ENCODE results near the gene ZNF334.
A peak's percentile ranks its signal among the peaks of the same experiment; 100 is the strongest.

The ZNF334 gene

GRCh38 chr20:46484954-46485353 is 28.4 kb downstream of the ZNF334 start:
- DNase-seq: no peak

GRCh38 chr20:46483879-46484278 is 29.5 kb downstream of the ZNF334 start:
- DNase-seq: no peak

- no peak for DNase-seq
These were observed 30.5 kb downstream of the ZNF334 start for GRCh38 chr20:46482864-46483263.

GRCh38 chr20:46477640-46478039 is 35.7 kb downstream of the ZNF334 start:
- DNase-seq: no peak

GRCh38 chr20:46477225-46477624 is 36.1 kb downstream of the ZNF334 start:
- no peak for DNase-seq

- no peak for DNase-seq
These were observed 44.9 kb downstream of the ZNF334 start for GRCh38 chr20:46468508-46468907.

GRCh38 chr20:46464451-46464850 is 48.9 kb downstream of the ZNF334 start:
- no peak for DNase-seq

GRCh38 chr20:46463852-46464251 is 49.5 kb downstream of the ZNF334 start:
- no peak for DNase-seq

GRCh38 chr20:46461808-46462207 is 51.6 kb downstream of the ZNF334 start:
- DNase-seq: no peak

GRCh38 chr20:46458866-46459750 is 54.3 kb downstream of the ZNF334 start:
- peak in 2 of 3 donors; percentile 35 to 57 for DNase-seq

GRCh38 chr20:46456255-46457028 is 56.9 kb downstream of the ZNF334 start:
- DNase-seq: no peak

- no peak for DNase-seq
These were observed 57.6 kb downstream of the ZNF334 start for GRCh38 chr20:46455729-46456128.

Data from suppressor macrophage treated with lipopolysaccharide for 1 hour (primary cell).